Memory B cell (primary cell): ENCODE results near the gene MAGI1.

Experiments used
- ATAC-seq: fragments of 150-1000 bp; cut with Tn5 transposase; 2 replicates; pipeline ENCODE4 v1.10.0; 2021; ENCODE audit warnings: low read depth, mild to moderate bottlenecking, moderate library complexity
- DNase-seq, 2 donors: peaks; one replicate each; pipeline ENCODE4 v3.0.0; 2022; ENCODE audit warnings: low spot score in 2 of 2
- H3K27ac Mint-ChIP-seq: one replicate; pipeline ENCODE4 v1.8.0; 2022; ENCODE audit warnings: mild to moderate bottlenecking, moderate library complexity, mixed read lengths
- H3K27me3 Mint-ChIP-seq: one replicate; pipeline ENCODE4 v1.8.0; 2022; ENCODE audit warnings: mixed read lengths
- H3K36me3 Mint-ChIP-seq: one replicate; pipeline ENCODE4 v1.8.0; 2022; ENCODE audit warnings: mild to moderate bottlenecking, mixed read lengths
- H3K4me1 Mint-ChIP-seq: one replicate; pipeline ENCODE4 v1.8.0; 2022; ENCODE audit warnings: mixed read lengths
- H3K4me3 Mint-ChIP-seq: one replicate; pipeline ENCODE4 v1.8.0; 2022; ENCODE audit warnings: mild to moderate bottlenecking, moderate library complexity, mixed read lengths
- H3K9me3 Mint-ChIP-seq: one replicate; pipeline ENCODE4 v1.8.0; 2022; ENCODE audit warnings: mixed read lengths

Gene MAGI1

DNA sequence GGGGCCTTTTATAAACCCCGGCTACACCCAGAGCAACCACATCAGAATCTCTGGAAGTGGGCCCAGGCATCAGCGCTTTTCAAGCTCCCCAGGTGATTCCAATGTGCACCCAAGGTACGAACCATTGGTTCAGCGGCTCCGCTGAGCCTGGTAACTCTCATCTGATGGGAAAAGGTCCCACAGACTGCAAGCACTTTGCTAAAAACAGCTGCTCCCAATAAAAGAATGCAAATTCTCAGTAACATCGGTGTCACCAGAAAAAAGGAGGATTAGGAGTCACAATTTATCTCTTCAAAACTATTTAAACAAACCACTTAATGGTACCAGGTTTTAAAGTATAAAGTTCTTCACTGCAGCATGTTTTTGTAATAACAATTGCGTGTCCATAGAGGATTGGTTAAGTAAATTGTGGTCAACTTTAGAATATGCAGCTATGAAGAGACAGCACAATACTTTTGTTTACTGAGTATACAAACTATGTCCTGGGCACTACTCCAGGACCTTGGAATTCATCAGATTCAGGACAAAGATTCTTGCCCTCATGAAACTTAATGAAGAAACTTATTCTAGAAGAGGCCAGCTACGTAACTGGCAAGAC lies 690.2 kb downstream of the MAGI1 start:
- no peak overlapping the region for H3K27ac Mint-ChIP-seq
- DNase-seq (no peak), ATAC-seq (no peak)
- no peaks in the 10 kb centered on the region for H3K4me1 Mint-ChIP-seq
- H3K9me3 Mint-ChIP-seq, result no peaks in the 10 kb centered on the region
- no peaks in the 10 kb centered on the region for H3K27me3 Mint-ChIP-seq
- H3K4me3 Mint-ChIP-seq, result no peak overlapping the region
- no peaks in the 10 kb centered on the region for H3K36me3 Mint-ChIP-seq

GRCh38 chr3:65347166-65347565 lies 691.6 kb downstream of the MAGI1 start:
- no peaks in the 10 kb centered on the region for H3K36me3 Mint-ChIP-seq
- no peaks in the 10 kb centered on the region for H3K27me3 Mint-ChIP-seq
- no peak overlapping the region for H3K27ac Mint-ChIP-seq
- H3K4me3 Mint-ChIP-seq, result no peak overlapping the region
- ATAC-seq (no peak), DNase-seq (no peak)
- H3K4me1 Mint-ChIP-seq, result no peaks in the 10 kb centered on the region
- no peaks in the 10 kb centered on the region for H3K9me3 Mint-ChIP-seq

DNA sequence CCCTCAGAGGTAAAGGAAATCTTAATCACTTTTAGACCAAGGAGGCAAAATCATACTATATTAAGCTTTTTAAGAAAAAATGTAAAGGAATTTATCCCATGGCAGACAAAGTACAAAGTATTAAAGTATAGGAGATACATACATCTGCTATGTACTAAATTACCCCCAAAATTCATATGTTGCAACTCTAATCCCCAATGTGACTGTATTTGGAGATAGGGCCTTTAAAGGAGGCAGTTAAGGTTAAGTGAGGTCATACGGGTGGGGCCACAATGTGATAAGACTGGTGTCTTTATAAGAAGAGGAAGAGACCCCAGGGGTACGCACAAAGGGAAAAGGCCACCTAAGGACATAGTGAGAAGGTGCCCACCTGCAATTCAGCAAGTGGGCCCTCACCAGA lies 693.9 kb downstream of the MAGI1 start:
- no peak overlapping the region for H3K27ac Mint-ChIP-seq
- DNase-seq, result no peak
- H3K4me1 Mint-ChIP-seq, result no peaks in the 10 kb centered on the region
- H3K9me3 Mint-ChIP-seq, result peaks cover 4% of the 10 kb centered on the region
- H3K4me3 Mint-ChIP-seq, result no peak overlapping the region
- no peaks in the 10 kb centered on the region for H3K27me3 Mint-ChIP-seq
- ATAC-seq, result no peak
- H3K36me3 Mint-ChIP-seq, result no peaks in the 10 kb centered on the region

DNA sequence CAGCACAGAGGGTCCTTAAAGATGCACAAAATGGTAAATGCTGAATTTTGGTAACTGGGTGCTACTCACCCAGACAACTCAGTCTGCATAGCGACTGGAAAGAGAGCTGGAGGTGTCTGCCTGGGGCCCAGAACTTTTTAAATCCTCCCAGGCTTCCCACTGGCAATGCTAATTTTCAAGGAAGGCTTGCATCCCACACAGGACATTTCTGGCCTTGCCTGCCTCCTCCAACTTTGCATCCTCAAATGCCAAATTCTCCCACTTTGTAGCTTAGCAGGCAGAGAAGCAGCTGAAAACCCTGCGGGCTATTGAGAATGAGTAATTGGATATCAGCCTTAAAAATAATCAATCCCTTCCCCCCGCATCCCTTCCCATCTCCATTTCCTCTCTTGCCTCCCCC lies 694.3 kb downstream of the MAGI1 start:
- H3K4me1 Mint-ChIP-seq, result no peaks in the 10 kb centered on the region
- H3K36me3 Mint-ChIP-seq, result no peaks in the 10 kb centered on the region
- DNase-seq (no peak), ATAC-seq (no peak)
- peaks cover 4% of the 10 kb centered on the region for H3K9me3 Mint-ChIP-seq
- H3K4me3 Mint-ChIP-seq, result no peak overlapping the region
- no peak overlapping the region for H3K27ac Mint-ChIP-seq
- no peaks in the 10 kb centered on the region for H3K27me3 Mint-ChIP-seq

GRCh38 chr3:65343736-65344135 lies 695.0 kb downstream of the MAGI1 start:
- H3K36me3 Mint-ChIP-seq, result no peaks in the 10 kb centered on the region
- H3K4me1 Mint-ChIP-seq, result no peaks in the 10 kb centered on the region
- no peak for ATAC-seq
- H3K27me3 Mint-ChIP-seq, result no peaks in the 10 kb centered on the region
- no peak for DNase-seq
- no peak overlapping the region for H3K4me3 Mint-ChIP-seq
- H3K9me3 Mint-ChIP-seq, result peaks cover 4% of the 10 kb centered on the region
- no peak overlapping the region for H3K27ac Mint-ChIP-seq

GRCh38 chr3:65343026-65343425 lies 695.7 kb downstream of the MAGI1 start:
- Mint-ChIP-seq H3K4me3 (no peak overlapping the region), H3K4me1 (no peaks in the 10 kb centered on the region), H3K27ac (no peak overlapping the region), H3K36me3 (no peaks in the 10 kb centered on the region), H3K27me3 (no peaks in the 10 kb centered on the region), H3K9me3 (peaks cover 4% of the 10 kb centered on the region)
- DNase-seq, result no peak
- ATAC-seq, result no peak

DNA sequence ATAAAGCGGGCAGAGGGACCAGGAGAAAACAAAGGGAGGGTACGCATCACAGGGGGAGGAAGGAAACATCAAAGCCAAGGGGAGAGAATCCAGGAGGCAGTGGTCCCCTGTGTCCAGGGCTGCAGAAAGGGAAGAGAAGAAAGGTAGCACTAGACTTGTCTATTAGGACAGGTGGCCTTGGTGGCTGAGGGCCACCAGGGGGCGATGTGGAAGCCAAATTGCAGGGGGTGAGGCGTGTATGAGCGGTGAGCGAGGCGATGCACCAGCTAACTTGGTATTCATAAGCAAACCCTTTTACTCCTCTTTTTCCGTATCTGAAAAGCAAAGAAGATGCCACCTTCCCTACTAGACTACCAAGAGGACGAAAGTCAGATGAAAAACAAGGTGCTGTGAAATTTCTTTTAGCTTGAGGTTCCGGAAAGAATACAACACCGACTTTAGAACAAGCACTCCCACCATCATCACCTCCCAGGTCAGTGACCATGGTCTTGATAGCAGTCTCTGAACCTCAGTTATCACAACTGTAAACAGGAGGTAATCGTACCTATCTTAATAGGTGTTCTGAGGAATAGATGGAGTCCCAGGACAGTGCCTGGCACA lies 696.5 kb downstream of the MAGI1 start:
- no peak for DNase-seq

GRCh38 chr3:65339192-65339740 lies 699.5 kb downstream of the MAGI1 start:
- Mint-ChIP-seq H3K27ac (no peak overlapping the region), H3K4me1 (no peaks in the 10 kb centered on the region), H3K36me3 (no peaks in the 10 kb centered on the region), H3K9me3 (peaks cover 7% of the 10 kb centered on the region), H3K4me3 (no peak overlapping the region), H3K27me3 (no peaks in the 10 kb centered on the region)
- ATAC-seq (no peak), DNase-seq (no peak)

More for the DNA sequence above, 696.5 kb downstream of the MAGI1 start:
- H3K9me3 Mint-ChIP-seq, result peaks cover 4% of the 10 kb centered on the region
- H3K27me3 Mint-ChIP-seq, result no peaks in the 10 kb centered on the region
- H3K36me3 Mint-ChIP-seq, result no peaks in the 10 kb centered on the region
- no peaks in the 10 kb centered on the region for H3K4me1 Mint-ChIP-seq
- no peak overlapping the region for H3K27ac Mint-ChIP-seq
- ATAC-seq, result no peak
- no peak overlapping the region for H3K4me3 Mint-ChIP-seq

DNA sequence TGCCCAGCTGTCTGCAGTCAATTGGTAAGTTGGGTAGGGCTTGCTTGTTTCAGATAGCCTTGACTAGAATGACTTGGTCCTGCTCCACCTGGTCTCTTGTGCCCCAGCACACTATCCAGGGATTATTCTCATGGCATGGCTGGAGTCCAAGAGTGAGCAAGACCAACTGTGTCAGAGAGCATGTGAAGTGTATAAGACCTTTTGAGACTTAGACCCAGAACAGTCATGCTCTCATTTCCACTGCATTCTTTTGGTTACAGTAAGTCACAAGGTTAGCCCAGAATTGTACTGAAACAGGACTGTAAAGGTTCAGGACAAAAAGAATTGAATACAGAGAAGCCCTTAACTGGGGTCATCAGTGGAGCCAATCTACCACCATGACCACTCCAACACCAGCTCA lies 700.1 kb downstream of the MAGI1 start:
- no peak for ATAC-seq
- no peak overlapping the region for H3K4me3 Mint-ChIP-seq
- no peaks in the 10 kb centered on the region for H3K36me3 Mint-ChIP-seq
- peaks cover 7% of the 10 kb centered on the region for H3K9me3 Mint-ChIP-seq
- no peaks in the 10 kb centered on the region for H3K27me3 Mint-ChIP-seq
- H3K27ac Mint-ChIP-seq, result no peak overlapping the region
- H3K4me1 Mint-ChIP-seq, result no peaks in the 10 kb centered on the region
- no peak for DNase-seq

DNA sequence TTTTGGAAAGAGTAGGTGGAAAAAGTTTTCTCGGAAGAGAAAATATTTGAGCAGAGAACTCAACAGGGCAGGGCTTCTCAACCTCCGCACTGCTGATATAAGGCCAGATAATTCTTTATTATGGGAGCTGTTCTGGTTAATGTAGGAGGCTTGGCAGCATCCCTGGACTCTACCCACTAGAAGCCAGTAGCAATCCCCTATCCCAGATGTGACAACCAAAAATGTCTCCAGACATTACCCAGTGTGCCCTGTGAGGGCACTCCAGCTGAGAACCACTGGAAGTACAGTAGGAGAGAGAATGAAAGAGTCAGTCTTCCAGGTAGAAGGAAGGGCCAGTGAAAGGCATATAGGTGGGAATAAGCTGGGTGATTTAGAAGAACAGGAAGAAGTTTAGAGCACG lies 703.1 kb downstream of the MAGI1 start:
- Mint-ChIP-seq H3K4me3 (no peak overlapping the region), H3K4me1 (no peaks in the 10 kb centered on the region), H3K9me3 (peaks cover 6% of the 10 kb centered on the region), H3K27me3 (no peaks in the 10 kb centered on the region), H3K36me3 (no peaks in the 10 kb centered on the region), H3K27ac (no peak overlapping the region)
- ATAC-seq (no peak), DNase-seq (no peak)

DNA sequence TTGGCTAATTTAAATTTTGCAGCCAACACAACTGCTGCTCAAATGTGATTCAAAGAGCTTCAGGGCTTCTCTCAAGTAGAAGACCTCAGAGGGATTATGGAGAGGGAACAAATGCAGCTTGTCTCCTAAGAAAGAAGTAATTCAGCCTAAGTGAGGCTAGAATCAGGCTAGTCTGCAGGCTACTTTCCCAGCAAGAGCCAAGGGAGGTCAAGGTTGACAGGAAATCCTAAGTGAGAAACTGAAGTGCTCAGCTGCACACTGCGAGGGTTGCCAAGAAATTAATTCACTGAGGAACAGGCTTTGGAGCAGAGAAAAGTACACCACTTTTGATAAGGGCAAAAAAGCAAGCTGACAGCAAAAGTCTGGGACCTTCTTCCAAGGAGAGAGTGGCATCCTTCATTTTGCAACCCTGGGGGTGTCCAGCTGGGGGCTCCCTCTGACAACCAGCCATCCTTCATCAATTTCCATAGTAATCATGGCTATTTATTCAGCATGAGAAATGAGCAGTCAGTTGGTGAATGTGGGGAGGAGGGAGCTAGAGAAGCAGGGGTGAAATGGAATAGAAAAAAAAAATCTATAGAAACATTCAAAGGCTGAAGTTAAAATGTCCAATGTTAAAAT lies 704.6 kb downstream of the MAGI1 start:
- DNase-seq, result no peak
- Mint-ChIP-seq H3K27ac (no peak overlapping the region), H3K9me3 (peaks cover 6% of the 10 kb centered on the region), H3K4me1 (no peaks in the 10 kb centered on the region), H3K4me3 (no peak overlapping the region), H3K36me3 (no peaks in the 10 kb centered on the region), H3K27me3 (no peaks in the 10 kb centered on the region)
- no peak for ATAC-seq

DNA sequence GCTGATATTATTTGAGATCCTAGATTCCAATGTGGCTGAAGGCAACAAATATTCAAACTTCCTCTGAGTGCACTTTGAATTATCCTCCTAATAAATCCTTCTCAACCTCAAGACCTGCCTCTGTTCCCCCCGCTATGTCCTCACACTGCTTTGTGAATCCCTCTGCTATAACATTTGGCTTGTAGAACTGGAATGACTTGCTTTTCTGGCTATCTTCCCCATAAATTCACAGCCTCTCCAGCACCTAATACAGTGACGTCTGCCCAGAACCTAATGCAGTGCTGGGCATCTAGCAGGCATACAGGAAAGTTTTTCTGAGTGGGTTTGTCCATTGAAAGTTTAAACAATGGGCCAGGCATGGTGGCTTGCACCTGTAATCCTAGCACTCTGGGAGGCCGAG lies 707.0 kb downstream of the MAGI1 start:
- no peaks in the 10 kb centered on the region for H3K27me3 Mint-ChIP-seq
- no peak for DNase-seq
- peaks cover 8% of the 10 kb centered on the region for H3K9me3 Mint-ChIP-seq
- H3K27ac Mint-ChIP-seq, result no peak overlapping the region
- H3K4me3 Mint-ChIP-seq, result no peak overlapping the region
- H3K36me3 Mint-ChIP-seq, result no peaks in the 10 kb centered on the region
- ATAC-seq, result no peak
- no peaks in the 10 kb centered on the region for H3K4me1 Mint-ChIP-seq

DNA sequence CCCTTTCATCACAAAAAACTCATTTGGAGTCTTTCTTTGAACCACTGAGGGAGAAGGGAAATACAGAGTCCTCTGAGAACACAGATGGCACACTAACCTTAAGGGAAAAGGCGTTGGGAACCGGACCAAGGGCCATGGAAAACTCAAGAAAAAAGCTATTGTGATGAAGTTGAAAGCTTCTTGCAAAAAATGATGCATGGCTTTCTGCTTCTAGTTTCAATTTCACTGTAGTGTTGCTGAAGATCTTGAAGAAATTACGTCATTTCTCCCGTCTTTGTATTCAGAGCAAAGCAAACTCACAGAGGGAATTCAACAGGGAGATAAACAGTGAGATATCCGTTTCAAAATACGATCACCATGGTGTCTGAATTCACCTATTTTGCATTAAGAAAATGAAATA lies 708.6 kb downstream of the MAGI1 start:
- ATAC-seq, result no peak

DNA sequence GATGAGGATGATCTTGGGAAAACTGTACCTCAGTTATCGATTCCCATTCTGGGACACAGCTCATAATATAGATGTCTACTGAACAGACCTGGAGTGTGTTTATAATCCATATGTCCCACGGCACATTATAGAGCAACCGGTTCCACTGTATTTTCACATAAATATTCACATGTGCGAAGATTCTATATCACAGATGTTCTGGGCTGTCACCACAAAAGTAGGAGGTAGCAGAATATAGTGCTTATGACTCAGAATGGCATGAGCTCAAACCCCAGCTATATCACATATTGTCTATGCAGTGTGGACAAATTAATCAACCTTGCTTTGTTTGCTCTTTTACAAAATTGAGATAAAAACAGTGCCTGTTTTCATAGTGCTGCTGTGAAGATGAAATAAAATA lies 710.6 kb downstream of the MAGI1 start:
- H3K9me3 Mint-ChIP-seq, result peaks cover 10% of the 10 kb centered on the region
- no peak for ATAC-seq

More for the DNA sequence above, 708.6 kb downstream of the MAGI1 start:
- H3K36me3 Mint-ChIP-seq, result no peaks in the 10 kb centered on the region
- no peak for DNase-seq
- H3K9me3 Mint-ChIP-seq, result peaks cover 9% of the 10 kb centered on the region
- H3K4me1 Mint-ChIP-seq, result no peaks in the 10 kb centered on the region
- no peaks in the 10 kb centered on the region for H3K27me3 Mint-ChIP-seq
- H3K4me3 Mint-ChIP-seq, result no peak overlapping the region
- no peak overlapping the region for H3K27ac Mint-ChIP-seq

DNA sequence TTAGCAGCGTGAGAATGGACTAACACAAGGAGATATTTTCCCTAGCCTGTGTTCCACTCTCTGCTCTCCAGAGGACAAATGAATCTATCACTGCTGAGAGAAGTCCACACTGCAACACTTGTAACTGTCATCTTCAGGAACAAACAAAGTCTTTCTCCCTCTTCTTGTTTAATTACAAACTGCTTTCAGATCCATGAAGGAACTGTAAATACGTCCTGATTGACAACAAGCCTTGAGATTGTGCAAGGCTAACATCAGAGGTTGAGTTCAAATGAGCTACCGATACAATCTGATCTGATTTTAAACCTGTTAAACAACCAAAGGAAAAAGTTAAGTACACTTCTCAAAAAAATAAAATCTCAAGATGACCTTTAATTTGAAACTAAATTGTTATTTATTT lies 712.1 kb downstream of the MAGI1 start:
- Mint-ChIP-seq H3K36me3 (no peaks in the 10 kb centered on the region), H3K4me3 (no peak overlapping the region), H3K27me3 (no peaks in the 10 kb centered on the region), H3K27ac (no peak overlapping the region), H3K4me1 (no peaks in the 10 kb centered on the region), H3K9me3 (peaks cover 12% of the 10 kb centered on the region)
- DNase-seq (no peak), ATAC-seq (no peak)

More for the DNA sequence above, 710.6 kb downstream of the MAGI1 start:
- Mint-ChIP-seq H3K4me3 (no peak overlapping the region), H3K36me3 (no peaks in the 10 kb centered on the region), H3K27me3 (no peaks in the 10 kb centered on the region), H3K4me1 (no peaks in the 10 kb centered on the region), H3K27ac (no peak overlapping the region)
- no peak for DNase-seq
